Activated T-cell treated with anti-CD3 and anti-CD28 coated beads, Interleukin-2, amount 50 U/mL, for 1 hour (primary cell): ENCODE measurements around the gene DHX35.
A peak's percentile ranks its signal among the peaks of the same experiment; 100 is the strongest.
"Not testable (repeated sequence)": the region's sequence is repeated elsewhere in the genome, so short reads cannot be mapped to it uniquely, and the experiment has no call there.

Experiments
- DNase-seq: peaks from one replicate; pipeline ENCODE4 v3.0.0-alpha.2; 2020

The DHX35 gene

GRCh38 chr20:38982291-38982690 is 20.1 kb downstream of the DHX35 start:
- no peak for DNase-seq

GRCh38 chr20:38985060-38985459 is 22.9 kb downstream of the DHX35 start:
- no peak for DNase-seq

- no peak for DNase-seq
These were observed 23.5 kb downstream of the DHX35 start for GRCh38 chr20:38985603-38986170.

- no peak for DNase-seq
These were observed 24.5 kb downstream of the DHX35 start for GRCh38 chr20:38986663-38987062.

- DNase-seq: no peak
These were observed 25.6 kb downstream of the DHX35 start for GRCh38 chr20:38987777-38988176.

GRCh38 chr20:38990728-38991127 is 28.6 kb downstream of the DHX35 start:
- DNase-seq: no peak

- no peak for DNase-seq
These were observed 29.9 kb downstream of the DHX35 start for GRCh38 chr20:38991814-38992704.

- DNase-seq: no peak
These were observed 33.4 kb downstream of the DHX35 start for GRCh38 chr20:38995536-38996044.

GRCh38 chr20:38996866-38997265 is 34.7 kb downstream of the DHX35 start:
- DNase-seq: not testable (repeated sequence)

GRCh38 chr20:38997622-38998021 is 35.5 kb downstream of the DHX35 start:
- peak; percentile 23 for DNase-seq

- no peak for DNase-seq
These were observed 37.1 kb downstream of the DHX35 start for GRCh38 chr20:38999217-38999616.

- DNase-seq: no peak
These were observed 38.1 kb downstream of the DHX35 start for GRCh38 chr20:38999965-39000910.

- DNase-seq: peak; percentile 37
These were observed 42.4 kb downstream of the DHX35 start for GRCh38 chr20:39004508-39004907.

GRCh38 chr20:39009348-39009747 is 47.2 kb downstream of the DHX35 start:
- DNase-seq: no peak

GRCh38 chr20:39010496-39010895 is 48.4 kb downstream of the DHX35 start:
- no peak for DNase-seq

- DNase-seq: no peak
These were observed 51.5 kb downstream of the DHX35 start for GRCh38 chr20:39013662-39014109.

- no peak for DNase-seq
These were observed 53.9 kb downstream of the DHX35 start for GRCh38 chr20:39016041-39016440.

- DNase-seq: no peak
These were observed 54.4 kb downstream of the DHX35 start for GRCh38 chr20:39016506-39016905.

- no peak for DNase-seq
These were observed 56.9 kb downstream of the DHX35 start for GRCh38 chr20:39019027-39019426.

- DNase-seq: no peak
These were observed 57.7 kb downstream of the DHX35 start for GRCh38 chr20:39019805-39020325.

GRCh38 chr20:39021748-39022147 is 59.6 kb downstream of the DHX35 start:
- no peak for DNase-seq

GRCh38 chr20:39025883-39026282 is 63.7 kb downstream of the DHX35 start:
- no peak for DNase-seq

GRCh38 chr20:39029364-39029763 is 67.2 kb downstream of the DHX35 start:
- no peak for DNase-seq
